UCSD-AML1 (cell line): ENCODE data around the gene TEKT1.
"Not testable (repeated sequence)": the region's sequence is repeated elsewhere in the genome, so short reads cannot be mapped to it uniquely, and the experiment has no call there.

Source experiments
- DNase-seq: peaks from one replicate; lab custom pipeline; 2025; ENCODE audit not compliant: unreplicated experiment; lab: John Stamatoyannopoulos, UW

The TEKT1 gene

DNA sequence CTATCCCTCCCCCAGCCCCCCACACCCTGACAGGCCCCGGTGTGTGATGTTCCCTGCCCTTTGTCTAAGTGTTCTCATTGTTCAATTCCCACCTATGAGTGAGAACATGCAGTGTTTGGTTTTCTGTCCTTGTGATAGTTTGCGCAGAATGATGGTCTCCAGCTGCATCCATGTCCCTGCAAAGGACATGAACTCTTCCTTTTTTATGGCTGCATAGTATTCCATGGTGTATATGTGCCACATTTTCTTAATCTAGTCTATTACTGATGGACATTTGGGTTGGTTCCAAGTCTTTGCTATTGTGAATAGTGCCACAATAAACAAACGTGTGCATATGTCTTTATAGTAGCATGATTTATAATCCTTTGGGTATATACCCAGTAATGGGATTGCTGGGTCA lies 15.2 kb downstream of the TEKT1 start:
- DNase-seq = not testable (repeated sequence)

DNA sequence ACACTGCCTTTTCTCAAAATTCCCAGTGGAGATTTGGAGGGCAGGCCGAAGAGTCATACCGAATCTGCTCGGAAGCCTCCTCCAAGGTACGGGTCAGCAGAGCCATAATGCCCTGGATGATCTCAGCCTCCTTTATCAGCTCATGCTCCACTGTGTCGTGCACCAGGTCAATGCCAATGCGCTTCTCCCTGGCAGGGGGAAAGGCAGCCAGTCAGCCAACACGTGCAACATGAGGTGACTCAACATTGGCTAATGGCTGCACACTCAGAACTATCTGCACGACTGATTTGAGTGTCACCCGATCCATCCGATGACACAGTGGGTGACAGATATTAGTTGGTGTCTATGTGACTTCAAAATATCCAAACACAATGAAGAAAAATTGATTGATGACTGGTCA lies 15.8 kb downstream of the TEKT1 start:
- DNase-seq = no peak

- no peak for DNase-seq
Measured at GRCh38 chr17:6812295-6812694, 19.2 kb downstream of the TEKT1 start.

GRCh38 chr17:6811510-6811909 lies 20.0 kb downstream of the TEKT1 start:
- no peak for DNase-seq

DNA sequence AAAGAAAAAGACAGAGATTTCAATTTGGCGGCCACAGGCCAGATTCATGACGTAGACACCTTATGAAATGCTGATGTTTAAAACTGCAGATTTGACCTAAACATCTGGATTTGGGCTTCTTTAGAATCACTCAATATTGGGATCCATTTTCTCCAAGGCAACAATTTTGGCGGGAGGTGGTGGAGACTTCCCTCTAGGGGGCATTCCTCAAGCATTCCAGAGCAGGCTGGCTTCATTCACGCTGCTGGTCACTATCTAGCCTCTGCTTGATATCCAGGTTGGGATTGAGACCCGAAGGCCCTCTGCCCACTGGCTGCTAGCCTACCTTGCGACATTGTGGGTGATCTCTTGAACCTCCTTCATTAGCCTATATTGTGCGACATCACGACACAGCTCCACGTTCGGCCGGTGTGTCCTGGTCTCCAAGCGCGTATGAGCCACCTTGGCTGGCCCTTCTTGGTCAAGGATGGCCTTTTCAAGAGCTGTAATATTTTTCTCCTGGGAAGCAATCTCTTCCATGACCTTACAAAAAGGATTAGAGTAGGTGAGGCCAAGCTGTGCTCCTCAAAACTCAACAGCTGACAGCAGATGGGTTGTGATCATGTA lies 31.0 kb downstream of the TEKT1 start:
- DNase-seq = no peak

GRCh38 chr17:6799738-6800137 lies 31.8 kb downstream of the TEKT1 start:
- no peak for DNase-seq

GRCh38 chr17:6797718-6798351 lies 33.7 kb downstream of the TEKT1 start:
- no peak for DNase-seq

- DNase-seq = no peak
Measured at GRCh38 chr17:6796887-6797490, 34.5 kb downstream of the TEKT1 start.

- no peak for DNase-seq
Measured at GRCh38 chr17:6796017-6796886, 35.3 kb downstream of the TEKT1 start.

DNA sequence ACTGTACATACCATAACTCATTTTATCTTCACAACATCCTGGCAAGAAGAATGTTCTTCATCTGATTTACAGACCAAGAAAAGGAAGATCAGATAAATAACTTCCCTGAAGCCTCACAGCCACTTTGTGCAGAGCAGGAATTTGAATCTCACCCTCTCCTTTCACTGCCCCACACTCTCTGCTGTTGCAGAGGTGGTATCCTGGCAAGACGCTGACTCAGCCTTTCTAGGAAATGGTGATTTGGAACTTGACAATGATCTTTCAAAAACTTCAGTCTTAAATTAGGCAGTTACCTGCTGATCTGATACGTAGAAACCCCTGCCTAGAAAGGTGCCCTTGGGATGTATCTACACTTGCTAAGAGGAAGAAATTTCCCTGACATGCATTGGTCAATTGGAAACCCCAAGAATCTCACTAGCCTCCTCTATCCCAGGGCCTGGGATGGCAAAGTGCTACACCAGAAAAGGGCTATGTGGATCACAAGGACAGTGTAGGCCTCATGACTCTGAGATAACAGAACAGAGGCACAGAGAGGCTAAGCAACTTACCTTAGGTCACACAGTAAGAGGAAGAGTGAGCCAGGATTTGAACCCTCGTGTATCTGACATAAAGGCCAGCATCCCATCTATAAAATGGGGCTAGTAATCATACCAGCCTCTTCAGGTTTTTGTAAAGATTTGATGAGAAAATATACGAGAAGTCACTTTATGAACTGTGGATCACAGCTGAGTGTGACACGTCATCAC lies 37.6 kb downstream of the TEKT1 start:
- DNase-seq = no peak

GRCh38 chr17:6789146-6789545 lies 42.4 kb downstream of the TEKT1 start:
- DNase-seq = no peak

GRCh38 chr17:6787081-6787693 lies 44.3 kb downstream of the TEKT1 start:
- no peak for DNase-seq

DNA sequence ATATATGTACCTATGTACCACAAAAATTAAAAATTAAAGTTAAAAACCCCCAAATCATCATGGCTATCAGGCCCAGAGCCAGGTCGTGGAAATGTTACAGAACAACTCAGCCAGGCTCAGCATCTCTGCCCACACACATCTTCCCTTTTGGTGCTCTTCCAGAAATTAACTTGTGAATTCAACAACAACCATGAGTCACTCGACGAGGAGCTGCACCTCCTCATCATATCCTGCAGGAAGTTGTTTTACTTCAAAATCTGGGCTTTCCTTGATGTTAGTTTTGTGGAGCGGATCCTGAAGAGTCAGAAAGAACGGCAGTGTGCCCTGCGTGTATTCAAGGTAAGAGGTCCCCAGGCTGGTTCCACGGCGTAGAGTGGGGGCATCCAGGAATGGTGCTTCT lies 44.9 kb downstream of the TEKT1 start:
- no peak for DNase-seq

DNA sequence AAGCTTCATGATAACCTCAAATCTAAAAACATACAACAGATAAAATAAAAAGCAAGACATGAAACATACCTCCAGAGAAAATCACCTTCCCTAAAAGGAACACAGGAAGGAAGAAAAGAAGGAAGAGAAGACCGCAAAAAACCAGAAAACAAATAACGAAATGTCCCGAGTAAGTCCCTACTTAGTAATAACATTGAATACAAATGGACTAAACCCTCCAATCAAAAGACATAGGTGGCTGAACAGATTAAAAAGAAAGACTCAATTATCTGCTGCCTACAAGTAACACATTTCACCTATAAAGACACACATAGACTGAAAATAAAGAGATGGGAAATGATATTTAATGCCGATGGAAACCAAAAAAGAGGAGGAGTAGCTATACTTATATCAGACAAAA lies 49.3 kb downstream of the TEKT1 start:
- DNase-seq = no peak

DNA sequence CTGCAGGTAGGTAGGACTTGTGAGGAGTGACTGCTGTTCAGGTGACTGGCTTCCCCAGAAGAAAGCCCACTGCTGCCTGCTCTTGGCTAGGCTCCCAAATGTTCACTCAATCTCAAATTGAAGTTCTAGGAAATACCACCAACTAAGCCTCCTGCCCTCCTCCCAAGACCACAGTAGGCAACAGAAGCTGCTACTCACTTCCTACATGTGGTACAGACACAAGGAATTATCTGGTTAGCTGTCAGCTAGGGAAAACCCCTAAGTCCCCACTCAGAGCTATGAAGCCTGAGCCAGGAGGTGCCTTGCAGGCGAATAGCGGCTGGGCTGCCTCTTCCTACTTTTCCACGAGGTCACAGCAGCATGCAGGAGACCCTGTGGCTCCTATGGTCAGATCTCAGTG lies 50.6 kb downstream of the TEKT1 start:
- no peak for DNase-seq

DNA sequence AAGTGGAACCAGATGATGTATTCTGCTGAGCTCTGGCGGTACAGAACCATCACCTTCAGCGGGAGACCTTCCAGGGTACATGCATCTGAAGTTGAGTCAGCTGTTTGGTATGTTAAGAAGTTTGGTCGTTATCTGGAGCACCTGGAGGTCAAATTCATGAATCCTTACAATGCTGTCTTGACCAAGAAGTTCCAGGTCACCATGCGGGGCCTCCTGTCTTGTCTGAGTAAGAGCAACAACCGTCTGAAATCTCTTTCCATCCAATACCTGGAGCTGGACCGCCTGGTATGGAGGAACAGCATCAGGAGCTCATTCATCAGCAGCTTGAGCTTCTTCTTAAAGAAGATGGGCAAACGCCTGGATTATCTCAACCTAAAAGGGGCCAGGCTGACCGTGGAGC lies 51.5 kb downstream of the TEKT1 start:
- DNase-seq = no peak

GRCh38 chr17:6779411-6779810 lies 52.1 kb downstream of the TEKT1 start:
- no peak for DNase-seq

GRCh38 chr17:6775871-6776405 lies 55.6 kb downstream of the TEKT1 start, which contains the start of gene FBXO39:
TSS of gene FBXO39 (plus strand) at chr17:6776215. CDS start at chr17:6779869, 3,654 bp downstream.
- DNase-seq = no peak

GRCh38 chr17:6774906-6775305 lies 56.6 kb downstream of the TEKT1 start:
- DNase-seq = not testable (repeated sequence)

GRCh38 chr17:6772016-6772415 lies 59.5 kb downstream of the TEKT1 start:
- no peak for DNase-seq
